GM21447 (cell line): ENCODE results near the gene STK32C.

Experiments
- ATAC-seq: cut with Tn5 transposase; IDR thresholded peaks from one replicate; pipeline ENCODE4 v1.9.1; 2021; ENCODE audit not compliant: unreplicated experiment

Gene STK32C

DNA sequence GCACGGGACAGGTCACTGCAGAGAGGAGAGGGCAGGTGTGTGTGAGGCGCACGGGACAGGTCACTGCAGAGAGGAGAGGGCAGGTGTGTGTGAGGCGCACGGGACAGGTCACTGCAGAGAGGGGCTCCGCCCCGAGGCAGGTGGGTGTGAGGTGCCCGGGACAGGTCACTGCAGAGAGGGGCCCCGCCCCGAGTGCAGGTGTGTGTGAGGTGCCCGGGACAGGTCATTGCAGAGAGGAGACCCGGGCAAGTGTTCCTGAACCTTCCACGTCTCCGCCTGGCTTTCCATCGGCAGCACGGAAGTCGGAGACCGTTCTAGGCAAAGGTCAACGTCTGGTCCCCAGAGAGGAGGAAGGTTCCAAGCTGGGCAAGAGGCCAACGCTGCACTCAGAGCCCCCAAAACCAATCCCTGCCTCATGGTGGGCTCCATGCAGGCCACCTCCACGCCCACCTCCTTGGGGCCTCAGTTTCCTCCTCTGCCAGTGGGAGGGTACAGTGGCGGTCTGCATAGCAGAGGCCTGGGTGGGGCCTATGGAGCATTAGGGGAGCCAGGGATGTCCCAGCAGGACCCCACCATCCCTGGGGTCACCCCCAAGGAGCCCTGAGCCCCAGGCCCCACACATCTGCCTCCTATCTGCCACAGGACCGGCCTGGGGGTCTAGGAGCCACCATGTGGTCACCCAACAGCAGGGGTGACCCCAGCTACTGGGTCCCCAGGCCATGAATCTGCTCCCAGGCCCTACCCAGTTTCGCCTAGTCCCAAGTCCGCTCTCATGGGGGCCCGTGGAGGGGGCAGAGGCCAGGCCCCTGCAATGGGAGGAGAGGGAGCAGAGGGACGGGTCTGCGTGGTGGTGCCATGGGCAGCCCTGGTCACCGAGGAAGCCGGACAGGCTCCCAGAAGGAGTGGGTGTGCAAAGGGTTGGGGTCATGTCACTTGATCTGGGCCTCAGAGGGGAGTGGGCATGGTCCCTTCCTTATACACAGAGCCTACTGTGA, 57.0 kb downstream of the STK32C start:
- ATAC-seq: no peak

GRCh38 chr10:132249824-132250375, 57.9 kb downstream of the STK32C start:
- no peak for ATAC-seq

DNA sequence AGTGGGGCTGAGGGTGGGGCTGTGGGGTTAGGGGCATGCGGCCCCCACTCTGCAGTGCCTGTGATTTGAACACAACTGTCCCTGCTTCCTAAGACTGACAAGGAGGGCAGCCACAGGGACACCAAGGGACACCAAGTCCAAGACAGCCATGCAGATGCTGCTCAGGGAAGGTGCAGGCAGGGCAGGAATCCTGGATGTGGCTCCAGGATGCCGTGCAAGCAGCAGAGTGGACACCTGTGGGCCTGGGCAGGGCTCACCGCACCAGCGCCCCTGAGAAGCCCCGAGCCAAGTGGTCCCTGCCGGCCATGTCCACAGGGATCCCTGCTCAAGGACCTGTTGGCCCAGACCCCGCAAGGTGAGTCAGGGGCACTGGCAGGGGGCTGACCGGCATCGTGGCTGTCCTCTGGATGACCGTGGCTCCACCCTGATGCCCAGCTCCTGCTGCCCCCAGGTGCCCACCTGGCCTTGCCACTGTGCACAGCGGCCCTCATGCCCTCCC, 58.5 kb downstream of the STK32C start:
- no peak for ATAC-seq

GRCh38 chr10:132248455-132249225, 59.1 kb downstream of the STK32C start:
- ATAC-seq: no peak

DNA sequence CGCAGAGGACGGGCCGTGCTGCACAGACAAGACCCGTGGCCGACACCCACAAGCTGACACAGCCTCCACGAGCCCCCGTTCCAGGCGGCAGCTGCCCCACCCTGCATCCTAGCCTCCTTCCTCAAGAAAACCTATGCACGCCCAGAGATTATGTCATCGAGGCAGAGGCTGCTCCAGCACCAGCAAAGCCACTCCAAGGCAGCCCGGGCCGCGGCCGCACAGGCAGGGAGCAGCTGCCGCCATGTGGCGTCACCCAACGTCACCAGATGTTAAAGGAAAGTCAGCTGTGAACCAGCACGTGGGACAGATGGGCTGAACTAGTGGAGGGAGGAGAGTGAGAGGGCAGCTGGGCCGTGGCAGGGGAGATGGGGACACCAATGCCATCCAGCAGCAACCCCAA, 59.8 kb downstream of the STK32C start:
- no peak for ATAC-seq

DNA sequence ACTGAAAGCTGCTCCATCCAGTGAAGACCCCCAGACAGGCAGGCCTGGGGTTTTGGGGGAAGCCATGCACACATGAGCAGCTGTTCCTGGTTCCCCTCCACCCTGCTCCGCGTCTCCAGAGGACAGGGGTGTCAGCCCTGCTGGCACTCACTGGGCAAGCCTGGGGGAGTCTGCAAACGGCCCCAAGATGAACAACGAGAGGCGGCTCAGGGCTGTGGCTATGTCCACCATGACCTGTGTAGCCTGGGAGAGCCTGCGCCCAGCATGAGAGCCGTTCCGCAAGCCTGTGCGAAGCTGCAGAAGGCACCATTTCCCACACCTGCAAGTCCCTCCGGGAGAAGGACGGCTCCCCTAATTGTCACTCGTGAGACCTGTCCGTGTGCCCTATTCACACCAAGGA, 61.5 kb downstream of the STK32C start:
- no peak for ATAC-seq

GRCh38 chr10:132245056-132245455, 62.7 kb downstream of the STK32C start:
- no peak for ATAC-seq

DNA sequence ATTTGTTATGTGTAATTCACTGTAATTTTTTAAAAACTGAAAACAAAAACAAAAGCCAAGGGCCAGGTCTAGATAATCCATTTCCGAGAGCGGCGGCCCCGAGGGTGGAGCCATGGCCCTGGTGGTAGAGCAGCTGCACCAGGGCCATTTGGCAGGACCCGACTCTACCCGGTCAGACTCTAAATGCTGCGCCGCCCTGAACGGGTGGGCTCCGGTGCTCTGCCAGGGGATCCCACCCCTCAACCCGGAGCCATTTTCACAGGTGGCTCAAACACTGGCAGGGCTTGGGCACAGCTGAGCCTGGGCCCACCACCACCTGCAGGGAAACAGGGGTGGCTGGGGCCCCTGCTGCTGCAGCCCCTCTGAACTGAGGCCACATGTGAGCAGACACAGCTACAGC, 64.1 kb downstream of the STK32C start:
- no peak for ATAC-seq

DNA sequence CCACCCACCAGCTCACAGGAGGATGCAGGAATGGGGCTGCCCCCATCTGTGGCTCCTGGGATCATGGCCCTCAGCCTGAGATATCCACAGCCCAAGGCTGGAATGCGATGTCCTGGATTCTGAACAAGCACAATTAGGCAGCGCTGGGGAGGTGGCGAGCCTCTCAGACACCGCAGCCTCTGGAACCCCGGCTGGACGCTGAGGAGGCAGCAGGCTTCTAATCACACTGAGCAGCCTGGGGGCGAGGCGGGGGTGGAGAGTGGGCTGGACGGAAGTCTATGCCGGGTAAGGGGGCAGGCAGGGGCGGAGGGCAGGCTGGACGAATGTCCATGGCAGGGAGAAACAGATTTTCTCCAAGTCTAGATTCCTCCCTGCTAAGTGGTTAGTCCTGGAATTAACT, 64.6 kb downstream of the STK32C start:
- no peak for ATAC-seq

- ATAC-seq: no peak
Measured at GRCh38 chr10:132242103-132242840, 65.5 kb downstream of the STK32C start.

DNA sequence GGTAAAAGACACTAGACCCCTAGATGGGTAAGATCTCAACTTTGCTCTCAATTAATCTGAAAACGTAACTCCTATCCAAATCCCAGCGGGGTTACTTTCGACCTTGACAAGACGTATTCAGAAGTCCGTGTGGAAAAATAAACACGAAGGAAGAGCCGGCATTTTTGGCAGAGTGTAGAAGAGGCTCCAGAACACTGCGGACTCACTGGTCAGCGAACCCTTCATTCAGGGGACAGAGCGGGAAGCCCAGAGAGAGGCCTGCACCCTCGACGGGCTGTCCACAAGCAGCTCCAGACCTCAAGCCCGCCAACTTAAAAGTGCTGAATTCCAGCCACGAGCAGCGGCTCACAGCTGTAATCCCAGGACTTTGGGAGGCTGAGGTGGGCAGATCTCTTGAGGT, 66.3 kb downstream of the STK32C start:
- ATAC-seq: no peak

GRCh38 chr10:132241086-132241485, 66.7 kb downstream of the STK32C start:
- no peak for ATAC-seq

- no peak for ATAC-seq
Measured at GRCh38 chr10:132240581-132240980, 67.2 kb downstream of the STK32C start.

DNA sequence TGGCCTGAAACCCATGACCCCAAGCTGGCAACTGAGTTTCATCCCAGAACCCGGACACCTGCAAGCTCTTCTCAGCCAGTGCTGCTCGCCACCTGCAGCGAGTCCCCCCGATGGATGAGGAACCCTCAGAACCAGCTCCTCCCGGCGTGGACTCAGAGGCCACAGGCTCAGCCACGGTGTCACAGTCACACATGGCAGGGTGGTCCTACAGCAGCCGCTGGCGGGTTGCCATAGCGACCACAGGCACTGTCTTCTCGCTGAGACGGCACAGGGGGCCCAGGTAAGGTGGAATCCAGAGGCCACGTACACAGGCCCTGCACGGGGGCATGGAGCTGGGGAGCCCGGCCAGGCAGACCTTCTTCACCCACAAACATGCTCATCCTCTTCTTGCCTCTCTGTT, 67.6 kb downstream of the STK32C start:
- no peak for ATAC-seq

DNA sequence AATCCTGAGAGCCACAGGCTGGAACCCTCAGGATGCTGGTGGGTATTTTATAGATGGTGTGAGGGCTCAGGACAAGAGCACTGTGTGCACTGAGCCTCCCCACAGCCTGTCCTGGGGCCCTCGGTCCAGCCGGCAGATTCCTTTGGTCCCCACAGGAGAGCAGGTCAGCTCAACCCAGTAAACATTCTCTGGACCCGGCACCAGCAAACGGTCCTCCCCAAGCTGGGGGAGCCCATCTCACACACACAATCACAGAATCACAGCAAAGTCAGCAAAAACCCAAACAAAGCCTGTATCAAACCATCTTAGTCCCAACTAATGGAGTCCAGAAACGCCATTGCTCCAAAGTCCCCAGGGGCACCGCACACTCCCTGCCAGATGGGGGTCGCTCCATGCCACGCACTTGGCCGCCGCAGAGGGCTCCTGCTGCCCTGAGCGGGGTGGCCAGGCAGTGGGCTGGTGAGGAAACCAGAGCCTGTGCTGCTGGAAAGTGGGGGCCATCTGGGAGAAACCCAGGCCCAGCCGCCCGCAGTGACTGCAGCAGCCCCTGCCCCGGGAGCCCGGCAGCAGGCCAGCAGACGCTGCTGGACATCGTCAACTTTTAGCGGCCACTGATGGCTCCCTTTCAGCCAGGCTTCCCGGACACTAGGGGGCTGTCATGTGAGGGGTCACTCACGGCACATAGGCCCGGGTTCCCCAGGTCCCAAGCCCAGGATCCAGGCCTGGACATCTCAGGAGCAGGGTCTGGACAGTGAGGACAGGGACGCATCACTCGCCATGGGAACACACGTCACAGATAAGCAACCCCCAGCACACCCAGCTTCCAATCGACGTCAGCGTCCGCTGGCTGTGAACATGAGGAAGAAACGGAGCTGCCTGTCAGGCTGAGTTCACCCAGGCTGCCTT, 68.4 kb downstream of the STK32C start:
- no peak for ATAC-seq

- ATAC-seq: no peak
Measured at GRCh38 chr10:132238371-132239125, 69.2 kb downstream of the STK32C start.

DNA sequence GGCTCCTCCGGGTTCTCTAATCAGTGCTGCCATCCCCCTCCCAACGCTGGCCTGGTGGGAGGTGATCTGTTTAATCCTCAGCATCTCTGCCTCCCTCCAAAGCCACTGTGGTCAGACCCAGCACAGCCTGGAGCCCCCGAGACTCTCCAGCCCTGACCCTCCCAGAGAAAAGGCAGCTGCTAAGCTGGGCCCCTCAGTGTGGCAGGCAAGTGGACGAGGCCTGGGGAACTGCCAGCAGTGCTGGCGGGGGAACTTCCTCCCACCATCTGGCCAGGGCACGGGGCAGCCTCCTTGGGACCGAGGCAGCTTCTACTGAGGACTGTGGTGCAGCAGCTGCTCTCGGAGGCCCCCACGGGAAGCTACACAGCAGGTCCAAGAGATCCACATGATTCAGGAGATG, 69.9 kb downstream of the STK32C start:
- ATAC-seq: no peak

- ATAC-seq: no peak
Measured at GRCh38 chr10:132237396-132237795, 70.4 kb downstream of the STK32C start.

DNA sequence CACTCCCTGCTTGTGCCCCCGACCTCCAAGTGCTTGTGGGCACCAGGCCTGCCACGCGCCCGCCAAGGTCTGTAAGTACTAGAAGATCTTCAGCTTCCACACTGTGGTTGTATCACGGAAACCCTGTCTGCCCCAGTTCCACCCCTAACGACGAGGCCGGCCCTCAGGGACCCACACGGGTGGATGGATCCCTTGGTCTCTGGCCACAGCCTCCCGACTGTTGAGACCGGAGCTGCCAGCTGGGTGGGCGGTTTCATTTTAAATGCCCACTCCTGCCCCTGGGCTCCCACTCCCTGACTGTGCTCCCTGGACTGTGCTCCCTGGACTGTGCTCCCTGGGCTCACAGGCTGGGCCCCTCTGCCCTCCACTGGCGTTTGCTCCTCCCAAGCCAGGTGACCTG, 70.9 kb downstream of the STK32C start:
- no peak for ATAC-seq
